ENCODE data around the gene SCFD2. TPM values are rescaled to one million over a fixed set of nuclear protein-coding genes. Genes with fewer than 3 reads are reported as not detected.

SCFD2 gene
- polyA plus RNA-seq, 1 donor from 2014 or later, result 5.0 TPM

GRCh38 chr4:52842792-52843191, 523.1 kb downstream of the SCFD2 start (continued):
- TF ChIP-seq REST (IDR thresholded peaks at IDR 0.05; ENCODE audit: borderline replicate concordance), result no peak

GRCh38 chr4:52841682-52842456, 524.0 kb downstream of the SCFD2 start:
- H3F3A ChIP-seq (ENCODE audit: insufficient read depth, low read length, poor library complexity, severe bottlenecking), result no peaks in the 10 kb centered on the region
- H3K79me2 ChIP-seq (replicated peaks; ENCODE audit: insufficient read depth, low read length), result no peaks in the 10 kb centered on the region
- H3K36me3 ChIP-seq (ENCODE audit: insufficient read depth, low read length), result no peaks in the 10 kb centered on the region
- no peak overlapping the region for H3K4me3 ChIP-seq (ENCODE audit: low read length)
- no peak overlapping the region for H3K27ac ChIP-seq (ENCODE audit: low read length)
- no peak for TF ChIP-seq REST (IDR thresholded peaks at IDR 0.05; ENCODE audit: borderline replicate concordance)
- no peak for TF ChIP-seq EZH2 (IDR thresholded peaks at IDR 0.05; ENCODE audit: borderline replicate concordance, insufficient read depth, low read length, poor library complexity, severe bottlenecking)
- no peak for TF ChIP-seq EP300 (conservative IDR thresholded peaks at IDR 0.05; ENCODE audit: poor library complexity, severe bottlenecking)
- TF ChIP-seq CTCF (IDR thresholded peaks at IDR 0.05; ENCODE audit: poor library complexity, severe bottlenecking), result no peak
- H3K9me2 ChIP-seq (ENCODE audit: insufficient read depth, low read length), result no peaks in the 10 kb centered on the region
- H3K9ac ChIP-seq (ENCODE audit: low read length), result no peak overlapping the region
- H3K9me3 ChIP-seq (ENCODE audit: low read length), result no peaks in the 10 kb centered on the region
- no peak overlapping the region for H3K4me2 ChIP-seq (ENCODE audit: low read length)
- H2AFZ ChIP-seq (ENCODE audit: low read depth, low read length), result no peak overlapping the region
- H4K20me1 ChIP-seq (ENCODE audit: insufficient read depth), result no peaks in the 10 kb centered on the region
- no peaks in the 10 kb centered on the region for H3K27me3 ChIP-seq (ENCODE audit: insufficient read depth, low read depth, low read length)
